ENCODE measurements around the gene RTN4IP1. TPM values are rescaled to one million over a fixed set of nuclear protein-coding genes. Genes with fewer than 3 reads are reported as not detected.

Gene RTN4IP1
- total and polyA plus RNA-seq, 8 donors = 4.6 to 8.7 (median 6.9) TPM

DNA sequence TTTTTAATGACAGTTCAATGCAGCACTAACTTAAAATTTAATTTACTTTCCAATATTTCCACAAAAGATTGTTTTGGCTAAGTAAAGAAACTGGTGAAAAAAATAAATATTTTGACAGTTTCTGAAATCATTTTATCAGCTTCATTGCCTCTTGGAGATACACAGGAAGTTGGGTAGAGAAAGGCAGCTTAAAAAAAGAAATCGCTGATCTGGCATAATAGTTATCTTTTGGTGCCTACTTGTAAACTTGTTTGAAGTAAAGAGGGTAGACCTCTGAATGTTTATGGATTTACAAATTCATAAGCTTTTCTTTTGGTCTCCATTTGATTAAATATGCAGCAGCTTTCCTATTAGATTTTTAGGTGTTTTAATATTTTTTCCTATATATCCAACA, 103.4 kb downstream of the RTN4IP1 start:
- H3K4me3 ChIP-seq = no peak overlapping the region

DNA sequence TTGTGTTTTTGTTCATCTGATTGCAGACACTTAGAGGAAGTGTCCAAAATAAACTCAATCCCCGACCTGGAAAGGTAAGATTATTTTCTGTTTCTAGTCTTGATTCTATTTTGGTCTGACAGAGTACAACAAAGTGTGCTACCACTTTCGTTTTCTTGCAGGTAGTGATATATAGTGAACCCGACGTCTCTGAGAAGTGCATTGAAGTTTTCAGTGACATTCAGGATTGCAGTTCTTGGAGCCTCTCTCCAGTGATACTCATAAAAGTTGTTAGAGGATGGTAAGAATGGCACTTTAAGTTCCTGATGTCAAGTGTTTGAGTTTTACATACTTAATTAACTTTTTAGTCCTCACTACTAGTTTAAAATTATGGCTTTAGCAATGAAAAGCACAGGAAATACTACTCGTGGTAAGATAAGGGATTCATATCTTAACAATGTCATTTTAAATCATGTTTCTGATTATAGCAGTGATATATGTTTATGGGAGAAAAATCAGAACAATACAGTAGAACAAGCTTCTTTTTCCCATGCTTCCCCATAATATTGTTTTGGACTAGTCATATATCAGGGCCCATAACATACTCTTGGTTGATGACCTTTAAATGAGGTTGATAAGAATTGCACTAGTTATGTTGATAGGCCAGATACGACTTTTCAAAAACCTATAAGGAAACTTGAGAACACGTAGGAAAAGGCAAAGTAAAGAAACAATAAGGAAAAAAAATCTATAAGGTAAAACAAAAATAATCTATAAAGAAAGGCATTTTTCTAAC, 104.0 kb downstream of the RTN4IP1 start:
- Histone ChIP-seq H3K27me3 (no peaks in the 10 kb centered on the region), H3K27ac (peak overlapping the region; percentile 66 to 91), H3K36me3 (peaks cover 0 to 39% of the 10 kb centered on the region in 2 donors), H3K4me3 (peak overlapping the region in 1 of 2 donors; percentile 31), H3K9me3 (no peaks in the 10 kb centered on the region), H3K4me1 (peaks cover 7 to 66% of the 10 kb centered on the region in 2 donors)
- intact Hi-C loops (cut with DNase I) = no loop called here
- TF ChIP-seq, protein P1, sequence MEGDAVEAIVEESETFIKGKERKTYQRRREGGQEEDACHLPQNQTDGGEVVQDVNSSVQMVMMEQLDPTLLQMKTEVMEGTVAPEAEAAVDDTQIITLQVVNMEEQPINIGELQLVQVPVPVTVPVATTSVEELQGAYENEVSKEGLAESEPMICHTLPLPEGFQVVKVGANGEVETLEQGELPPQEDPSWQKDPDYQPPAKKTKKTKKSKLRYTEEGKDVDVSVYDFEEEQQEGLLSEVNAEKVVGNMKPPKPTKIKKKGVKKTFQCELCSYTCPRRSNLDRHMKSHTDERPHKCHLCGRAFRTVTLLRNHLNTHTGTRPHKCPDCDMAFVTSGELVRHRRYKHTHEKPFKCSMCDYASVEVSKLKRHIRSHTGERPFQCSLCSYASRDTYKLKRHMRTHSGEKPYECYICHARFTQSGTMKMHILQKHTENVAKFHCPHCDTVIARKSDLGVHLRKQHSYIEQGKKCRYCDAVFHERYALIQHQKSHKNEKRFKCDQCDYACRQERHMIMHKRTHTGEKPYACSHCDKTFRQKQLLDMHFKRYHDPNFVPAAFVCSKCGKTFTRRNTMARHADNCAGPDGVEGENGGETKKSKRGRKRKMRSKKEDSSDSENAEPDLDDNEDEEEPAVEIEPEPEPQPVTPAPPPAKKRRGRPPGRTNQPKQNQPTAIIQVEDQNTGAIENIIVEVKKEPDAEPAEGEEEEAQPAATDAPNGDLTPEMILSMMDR (IDR thresholded peaks at IDR 0.05) = no peak
- DNase-seq (no peak), ATAC-seq (peak; percentile 78)

More for the DNA sequence above, 103.4 kb downstream of the RTN4IP1 start:
- Histone ChIP-seq H3K27ac (peak overlapping the region in 1 of 2 donors; percentile 91), H3K4me1 (peaks cover 7 to 60% of the 10 kb centered on the region in 2 donors), H3K36me3 (peaks cover 0 to 45% of the 10 kb centered on the region in 2 donors), H3K9me3 (no peaks in the 10 kb centered on the region), H3K27me3 (no peaks in the 10 kb centered on the region)
- intact Hi-C loops (cut with DNase I) = no loop called here
- TF ChIP-seq, protein P1 (IDR thresholded peaks at IDR 0.05) = no peak
- DNase-seq (no peak), ATAC-seq (no peak)

DNA sequence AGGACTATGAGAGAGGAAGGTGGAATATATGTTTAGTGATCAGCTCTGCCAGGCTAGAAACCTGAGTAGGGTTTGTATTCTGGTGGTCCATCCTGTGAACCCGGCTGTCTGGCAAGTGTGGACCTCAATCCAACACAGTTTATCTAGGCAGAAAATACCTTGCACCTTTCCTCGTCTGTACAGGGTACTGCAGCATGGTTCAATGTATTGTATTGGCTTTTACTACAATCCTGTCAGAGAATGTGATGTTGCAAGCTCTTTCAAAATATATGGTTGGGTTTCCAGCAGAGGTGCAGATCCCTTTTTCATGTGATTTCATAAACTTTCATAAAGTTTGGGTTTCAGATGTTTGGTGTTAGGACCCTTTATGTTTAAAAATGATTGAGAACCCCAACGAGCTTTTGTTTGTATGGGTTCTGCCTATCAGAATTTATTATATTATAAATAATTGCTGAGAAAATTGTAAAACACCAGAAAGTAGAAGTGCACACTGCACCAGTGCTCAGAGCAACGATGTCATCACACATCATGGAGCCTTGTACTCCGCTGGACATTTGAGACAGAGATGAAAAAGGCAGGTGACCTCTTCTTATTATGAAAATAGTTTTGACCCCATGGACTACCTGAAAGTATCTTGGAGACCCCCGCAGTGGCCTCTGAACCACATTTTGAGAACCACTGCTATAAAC, 106.6 kb downstream of the RTN4IP1 start:
- ATAC-seq = no peak
- H3K4me1 ChIP-seq = peaks cover 7 to 86% of the 10 kb centered on the region in 2 donors
- H3K4me3 ChIP-seq = peak overlapping the region in 1 of 2 donors; percentile 31
- peak overlapping the region in 1 of 2 donors; percentile 91 for H3K27ac ChIP-seq
- H3K36me3 ChIP-seq = peaks cover 0 to 22% of the 10 kb centered on the region in 2 donors
- TF ChIP-seq, protein P1 (IDR thresholded peaks at IDR 0.05) = no peak
- H3K27me3 ChIP-seq = no peaks in the 10 kb centered on the region
- H3K9me3 ChIP-seq = no peaks in the 10 kb centered on the region
- intact Hi-C loops (cut with DNase I) = no loop called here
- no peak for DNase-seq

Other genes starting within 250 kb of the RTN4IP1 start
- 10 to 100 TPM in 1 of 2 donors, 1 to 10 TPM in 1; 9.7 to 10.9 TPM for gene QRSL1, start 80 bp upstream of the RTN4IP1 start, total RNA-seq
- 10 to 100 TPM; 16.2 to 18.6 (median 17.1) TPM for gene QRSL1, start 80 bp upstream of the RTN4IP1 start, polyA plus RNA-seq (ENCODE audit: insufficient read length in 6 of 6)